ENCODE data around the gene TTLL11. TPM values are rescaled to one million over a fixed set of nuclear protein-coding genes. Genes with fewer than 3 reads are reported as not detected.

Gene TTLL11
- total RNA-seq, 2 donors from 2014 or later, result 2.3 to 4.2 TPM

GRCh38 chr9:121784731-121785411 lies 308.2 kb downstream of the TTLL11 start:
- Mint-ChIP-seq H3K27me3 (peaks cover 40% of the 10 kb centered on the region), H3K36me3 (ENCODE audit: low read depth) (no peaks in the 10 kb centered on the region), H3K27ac (no peak overlapping the region), H3K4me1 (peaks cover 2% of the 10 kb centered on the region), H3K4me3 (no peak overlapping the region)
- ATAC-seq, result no peak
- H3K9me3 ChIP-seq (ENCODE audit: control insufficient read depth, low read length, poor library complexity, severe bottlenecking), result no peaks in the 10 kb centered on the region
- no peak for DNase-seq

GRCh38 chr9:121783521-121784507 lies 309.3 kb downstream of the TTLL11 start:
- peaks cover 40% of the 10 kb centered on the region for H3K27me3 Mint-ChIP-seq
- no peak overlapping the region for H3K4me3 Mint-ChIP-seq
- no peaks in the 10 kb centered on the region for H3K9me3 ChIP-seq (ENCODE audit: control insufficient read depth, low read length, poor library complexity, severe bottlenecking)
- no peak for ATAC-seq
- peaks cover 2% of the 10 kb centered on the region for H3K4me1 Mint-ChIP-seq
- DNase-seq, result no peak
- H3K27ac Mint-ChIP-seq, result no peak overlapping the region
- no peaks in the 10 kb centered on the region for H3K36me3 Mint-ChIP-seq (ENCODE audit: low read depth)

GRCh38 chr9:121783111-121783510 lies 310.0 kb downstream of the TTLL11 start:
- H3K27ac Mint-ChIP-seq, result no peak overlapping the region

GRCh38 chr9:121782514-121783110 lies 310.5 kb downstream of the TTLL11 start:
- H3K36me3 Mint-ChIP-seq (ENCODE audit: low read depth), result no peaks in the 10 kb centered on the region
- no peak for DNase-seq
- no peak overlapping the region for H3K4me3 Mint-ChIP-seq
- H3K27ac Mint-ChIP-seq, result no peak overlapping the region
- H3K4me1 Mint-ChIP-seq, result peaks cover 2% of the 10 kb centered on the region
- peaks cover 36% of the 10 kb centered on the region for H3K27me3 Mint-ChIP-seq
- H3K9me3 ChIP-seq (ENCODE audit: control insufficient read depth, low read length, poor library complexity, severe bottlenecking), result no peaks in the 10 kb centered on the region
- no peak for ATAC-seq

More at GRCh38 chr9:121783111-121783510, 310.0 kb downstream of the TTLL11 start:
- peaks cover 2% of the 10 kb centered on the region for H3K4me1 Mint-ChIP-seq
- H3K4me3 Mint-ChIP-seq, result no peak overlapping the region
- ATAC-seq (no peak), DNase-seq (no peak)
- peaks cover 40% of the 10 kb centered on the region for H3K27me3 Mint-ChIP-seq
- no peaks in the 10 kb centered on the region for H3K36me3 Mint-ChIP-seq (ENCODE audit: low read depth)
- H3K9me3 ChIP-seq (ENCODE audit: control insufficient read depth, low read length, poor library complexity, severe bottlenecking), result no peaks in the 10 kb centered on the region

GRCh38 chr9:121781701-121782464 lies 311.2 kb downstream of the TTLL11 start:
- Mint-ChIP-seq H3K27ac (no peak overlapping the region), H3K4me3 (no peak overlapping the region), H3K4me1 (peaks cover 2% of the 10 kb centered on the region), H3K27me3 (peaks cover 31% of the 10 kb centered on the region), H3K36me3 (ENCODE audit: low read depth) (no peaks in the 10 kb centered on the region)
- ATAC-seq (no peak), DNase-seq (no peak)
- H3K9me3 ChIP-seq (ENCODE audit: control insufficient read depth, low read length, poor library complexity, severe bottlenecking), result no peaks in the 10 kb centered on the region

- no peaks in the 10 kb centered on the region for H3K36me3 Mint-ChIP-seq (ENCODE audit: low read depth)
- H3K4me1 Mint-ChIP-seq, result peaks cover 2% of the 10 kb centered on the region
- H3K4me3 Mint-ChIP-seq, result no peak overlapping the region
- no peak overlapping the region for H3K27ac Mint-ChIP-seq
- ATAC-seq, result no peak
- DNase-seq, result no peak
- H3K27me3 Mint-ChIP-seq, result peaks cover 28% of the 10 kb centered on the region
- H3K9me3 ChIP-seq (ENCODE audit: control insufficient read depth, low read length, poor library complexity, severe bottlenecking), result no peaks in the 10 kb centered on the region
Measured at GRCh38 chr9:121781145-121781548, 312.0 kb downstream of the TTLL11 start.

GRCh38 chr9:121780177-121781040 lies 312.7 kb downstream of the TTLL11 start:
- Mint-ChIP-seq H3K36me3 (ENCODE audit: low read depth) (no peaks in the 10 kb centered on the region), H3K27ac (no peak overlapping the region), H3K4me1 (peaks cover 2% of the 10 kb centered on the region), H3K27me3 (peaks cover 35% of the 10 kb centered on the region), H3K4me3 (no peak overlapping the region)
- DNase-seq (no peak), ATAC-seq (no peak)
- H3K9me3 ChIP-seq (ENCODE audit: control insufficient read depth, low read length, poor library complexity, severe bottlenecking), result no peaks in the 10 kb centered on the region

- DNase-seq, result no peak
- Mint-ChIP-seq H3K36me3 (ENCODE audit: low read depth) (no peaks in the 10 kb centered on the region), H3K27me3 (peaks cover 39% of the 10 kb centered on the region), H3K4me3 (no peak overlapping the region), H3K4me1 (peaks cover 2% of the 10 kb centered on the region), H3K27ac (no peak overlapping the region)
- no peaks in the 10 kb centered on the region for H3K9me3 ChIP-seq (ENCODE audit: control insufficient read depth, low read length, poor library complexity, severe bottlenecking)
- no peak for ATAC-seq
Measured at GRCh38 chr9:121779381-121780117, 313.6 kb downstream of the TTLL11 start.

- Mint-ChIP-seq H3K27me3 (peaks cover 36% of the 10 kb centered on the region), H3K4me3 (no peak overlapping the region), H3K27ac (no peak overlapping the region), H3K4me1 (peaks cover 2% of the 10 kb centered on the region), H3K36me3 (ENCODE audit: low read depth) (no peaks in the 10 kb centered on the region)
- ATAC-seq, result no peak
- no peaks in the 10 kb centered on the region for H3K9me3 ChIP-seq (ENCODE audit: control insufficient read depth, low read length, poor library complexity, severe bottlenecking)
- no peak for DNase-seq
Measured at GRCh38 chr9:121778252-121779225, 314.6 kb downstream of the TTLL11 start.

GRCh38 chr9:121776739-121777637 lies 316.1 kb downstream of the TTLL11 start:
- H3K27ac Mint-ChIP-seq, result no peak overlapping the region
- H3K4me1 Mint-ChIP-seq, result no peaks in the 10 kb centered on the region
- H3K4me3 Mint-ChIP-seq, result no peak overlapping the region
- peaks cover 31% of the 10 kb centered on the region for H3K27me3 Mint-ChIP-seq
- DNase-seq (no peak), ATAC-seq (no peak)
- H3K9me3 ChIP-seq (ENCODE audit: control insufficient read depth, low read length, poor library complexity, severe bottlenecking), result no peaks in the 10 kb centered on the region
- H3K36me3 Mint-ChIP-seq (ENCODE audit: low read depth), result no peaks in the 10 kb centered on the region

Measured in T-helper 17 cell (primary cell).